Stimulated activated CD4-positive, alpha-beta T cell treated with anti-CD3 and anti-CD28 coated beads, TNF-alpha, amount 100 ng/mL, for 1 hour (primary cell): ENCODE measurements around the gene FOXI1.
"Not testable (repeated sequence)": the region's sequence is repeated elsewhere in the genome, so short reads cannot be mapped to it uniquely, and the experiment has no call there.

Source experiments
- DNase-seq, 3 donors: peaks; one replicate each; pipeline ENCODE4 v3.0.0-alpha.2; 2020; ENCODE audit warnings: low read depth in 3 of 3, low spot score in 1 of 3

FOXI1 gene

DNA sequence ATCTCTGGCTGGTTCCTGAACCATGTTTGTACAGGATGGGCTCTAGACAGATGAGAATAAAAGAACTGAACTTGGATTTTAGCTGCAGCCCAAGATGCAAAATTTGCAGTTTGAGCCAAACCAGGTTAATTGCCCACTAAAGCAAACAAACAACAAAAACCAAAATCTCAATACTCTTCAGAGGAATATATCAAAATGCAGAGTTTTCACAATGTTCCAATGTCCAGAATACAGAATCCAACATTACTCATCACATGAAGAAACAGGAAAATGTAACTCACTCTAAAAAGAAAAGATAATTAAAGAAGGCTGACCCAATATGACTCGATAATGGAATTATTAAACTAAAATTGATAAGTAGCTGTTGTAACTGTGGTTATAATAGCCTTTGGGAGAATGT is 20.4 kb downstream of the FOXI1 start:
- no peak for DNase-seq

DNA sequence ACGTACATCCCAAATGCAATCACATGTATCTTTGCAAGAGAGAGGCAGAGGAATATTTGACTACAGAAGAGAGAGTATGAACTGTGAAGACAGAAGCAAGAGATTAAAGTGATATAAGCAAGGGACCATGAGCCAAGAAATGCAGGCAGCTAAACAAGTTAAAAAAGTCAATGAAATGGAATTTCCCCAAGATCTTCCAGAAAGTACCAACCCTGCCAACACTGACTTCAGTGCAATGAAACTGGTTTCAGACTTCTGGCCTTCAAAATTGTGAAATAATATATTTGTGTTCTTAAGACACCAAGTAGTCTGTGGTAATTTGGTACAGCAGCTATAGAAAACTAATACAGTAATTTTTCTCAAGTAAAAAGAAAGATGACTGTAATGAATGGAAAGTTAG is 20.9 kb downstream of the FOXI1 start:
- no peak for DNase-seq

DNA sequence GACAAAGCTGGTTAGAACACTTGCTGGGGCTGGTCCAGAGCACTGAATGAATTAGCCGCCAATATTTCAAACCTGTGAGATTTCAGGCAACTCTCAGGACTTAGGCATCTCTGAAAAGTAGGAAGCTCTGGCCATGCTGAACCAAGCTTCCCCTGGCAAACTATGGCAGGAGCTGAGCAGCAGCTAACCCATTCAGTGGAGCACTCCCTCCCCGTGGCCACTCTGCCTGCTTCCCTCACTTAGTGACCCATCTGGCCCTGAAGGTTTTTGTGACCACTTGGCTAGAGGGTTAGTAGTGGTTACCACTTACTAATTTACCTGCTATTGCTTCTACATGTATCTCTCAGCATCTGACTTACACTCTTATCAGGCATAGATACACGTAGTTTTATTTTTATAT is 25.5 kb downstream of the FOXI1 start:
- DNase-seq, result no peak

DNA sequence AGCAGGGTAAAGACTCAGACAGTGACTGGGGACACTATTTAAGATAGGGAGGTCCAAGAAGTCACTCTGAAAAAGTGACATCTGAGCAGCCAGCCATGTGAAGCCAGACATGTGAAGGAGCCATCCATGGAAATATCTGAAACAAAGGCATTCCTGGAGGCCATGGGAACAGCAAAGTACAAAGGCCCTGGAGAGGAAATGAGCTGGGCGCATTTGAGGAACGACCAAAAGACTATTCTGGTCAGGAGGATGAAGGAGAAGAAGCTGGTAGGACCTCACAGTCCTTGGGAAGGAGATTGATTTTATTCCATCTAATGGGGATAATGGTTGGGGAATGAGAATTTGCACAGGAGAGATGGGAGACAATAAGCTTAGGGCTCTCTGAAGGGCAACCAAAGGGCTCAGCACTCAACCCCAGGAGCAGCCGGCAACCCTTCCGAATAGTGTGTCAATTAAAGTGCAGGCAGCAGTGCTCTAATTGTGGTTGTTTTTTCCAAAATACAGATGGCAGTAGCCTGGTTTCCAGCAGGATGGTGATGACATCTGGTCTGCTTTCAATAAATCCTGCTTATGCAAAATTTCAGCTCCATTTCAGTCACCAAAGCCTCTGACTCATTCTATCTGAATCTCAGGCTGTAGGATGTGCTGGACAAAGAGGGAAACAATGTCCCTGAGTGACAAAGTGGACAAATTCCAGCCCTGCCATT is 26.7 kb downstream of the FOXI1 start:
- DNase-seq, result no peak

DNA sequence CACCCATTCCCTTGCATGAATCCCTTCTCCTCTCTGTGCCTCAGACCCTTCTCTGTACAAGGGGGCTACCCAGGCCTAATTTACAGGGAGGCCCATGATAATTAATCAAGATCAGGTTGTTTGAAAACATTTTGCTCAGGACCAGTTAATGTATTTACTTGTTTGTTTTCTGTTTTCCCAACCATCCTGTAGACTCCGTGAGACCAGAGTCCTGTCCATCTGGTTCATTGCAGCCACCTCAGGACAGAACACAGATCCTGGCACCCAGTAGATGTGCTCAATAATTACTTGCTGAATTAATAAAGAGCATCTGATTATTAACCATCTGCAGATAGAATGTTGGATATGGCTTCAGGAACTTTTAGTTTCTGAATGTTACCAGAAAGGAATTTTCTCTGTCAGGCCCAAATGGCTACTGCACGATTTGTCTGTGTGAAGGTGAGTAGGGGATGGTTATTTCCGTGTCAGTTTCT is 27.3 kb downstream of the FOXI1 start:
- DNase-seq, result no peak

DNA sequence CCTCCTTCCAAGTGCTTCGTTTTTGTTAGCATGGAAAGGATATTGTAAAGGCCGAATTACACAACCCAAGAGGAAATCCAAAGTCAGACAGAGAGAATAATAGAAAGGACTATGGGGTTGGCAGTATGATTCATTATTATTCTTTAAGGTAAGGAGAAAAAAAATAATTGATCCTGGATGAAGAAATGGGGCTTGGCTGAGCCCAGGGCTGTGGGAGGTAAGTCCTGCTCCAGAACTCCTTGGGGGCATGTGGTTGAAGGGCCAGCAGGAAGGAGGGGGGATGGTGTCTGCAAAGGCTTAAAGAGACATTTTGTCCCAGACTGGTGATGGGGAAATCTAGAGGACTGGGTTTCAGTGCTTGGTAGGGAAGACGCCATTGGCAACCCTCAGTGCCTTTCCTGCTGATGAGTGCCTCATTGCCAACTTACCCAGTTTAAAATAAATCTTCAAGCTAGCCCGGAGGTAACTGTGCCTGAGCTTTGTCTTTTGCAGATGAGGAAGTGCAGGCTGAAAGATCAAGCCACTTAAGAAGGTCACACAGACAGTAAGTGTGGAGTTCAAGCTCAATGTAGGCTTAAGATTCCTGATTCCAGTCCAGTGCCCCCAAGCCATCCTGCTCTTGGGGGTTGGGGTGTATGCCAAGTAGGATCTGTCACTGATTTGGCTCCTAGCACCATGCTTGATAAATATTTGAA is 30.2 kb downstream of the FOXI1 start:
- DNase-seq, result no peak

DNA sequence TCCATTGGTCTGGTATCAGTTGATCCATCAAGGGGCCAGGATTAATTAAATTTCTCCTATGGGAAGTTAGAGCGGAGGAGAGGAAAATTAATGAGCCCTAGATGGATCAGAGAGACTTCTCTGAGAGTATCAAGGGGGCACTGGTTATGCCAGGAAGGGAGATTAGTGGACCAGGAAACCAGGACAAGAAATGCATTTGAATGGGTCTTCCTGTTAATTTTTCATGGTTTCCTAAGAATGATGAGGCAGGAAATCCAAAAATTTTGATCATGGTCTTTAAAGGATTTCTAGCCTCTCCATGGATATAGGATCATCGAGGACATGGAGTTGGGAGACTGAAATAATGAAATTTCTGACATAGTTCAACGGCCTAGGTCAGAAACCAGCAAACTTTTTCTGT is 30.8 kb downstream of the FOXI1 start:
- no peak for DNase-seq

DNA sequence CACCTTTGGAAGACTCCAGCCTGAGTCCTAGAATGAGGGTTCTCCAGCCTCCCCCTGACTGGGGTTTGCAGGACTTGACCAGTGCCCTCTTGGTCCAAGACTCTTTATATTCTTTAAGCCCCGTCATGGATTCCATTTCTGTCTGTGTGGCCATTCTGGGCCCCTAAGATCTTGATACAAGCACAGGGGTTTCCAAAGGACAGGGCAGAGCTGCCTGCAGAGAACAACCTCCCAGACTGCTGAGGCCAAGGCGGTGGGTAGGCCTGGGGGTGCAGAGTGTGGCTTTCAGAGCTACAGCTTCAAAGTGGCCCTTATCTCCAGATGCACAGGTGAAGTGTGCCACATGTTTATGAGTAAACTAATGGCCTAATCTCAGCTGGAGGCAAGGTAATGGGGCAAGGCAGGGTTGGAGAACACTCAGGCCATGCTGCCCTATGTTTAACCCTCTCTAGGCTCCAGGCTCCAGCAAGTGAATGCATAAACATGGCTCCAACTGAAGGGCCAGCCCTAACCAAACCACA is 32.1 kb downstream of the FOXI1 start:
- DNase-seq, result no peak

DNA sequence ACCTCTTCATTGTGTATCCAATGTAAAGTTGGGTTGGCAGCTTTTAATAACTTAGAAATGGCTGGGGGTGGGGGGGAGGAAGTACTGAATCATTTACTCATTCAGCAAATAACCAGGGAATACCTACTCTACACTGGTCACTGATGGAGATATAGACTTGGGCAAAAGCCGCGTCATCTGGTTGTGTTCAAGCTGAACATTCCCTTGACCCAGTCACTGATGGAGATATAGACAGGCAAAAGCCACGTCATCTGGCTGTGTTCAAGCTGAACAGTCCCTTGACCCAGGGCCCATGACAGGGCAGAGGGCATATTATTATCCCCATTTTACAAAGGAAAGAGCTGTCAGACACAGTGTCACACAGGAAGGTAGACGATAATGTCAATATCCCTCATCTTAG is 32.6 kb downstream of the FOXI1 start:
- no peak for DNase-seq

DNA sequence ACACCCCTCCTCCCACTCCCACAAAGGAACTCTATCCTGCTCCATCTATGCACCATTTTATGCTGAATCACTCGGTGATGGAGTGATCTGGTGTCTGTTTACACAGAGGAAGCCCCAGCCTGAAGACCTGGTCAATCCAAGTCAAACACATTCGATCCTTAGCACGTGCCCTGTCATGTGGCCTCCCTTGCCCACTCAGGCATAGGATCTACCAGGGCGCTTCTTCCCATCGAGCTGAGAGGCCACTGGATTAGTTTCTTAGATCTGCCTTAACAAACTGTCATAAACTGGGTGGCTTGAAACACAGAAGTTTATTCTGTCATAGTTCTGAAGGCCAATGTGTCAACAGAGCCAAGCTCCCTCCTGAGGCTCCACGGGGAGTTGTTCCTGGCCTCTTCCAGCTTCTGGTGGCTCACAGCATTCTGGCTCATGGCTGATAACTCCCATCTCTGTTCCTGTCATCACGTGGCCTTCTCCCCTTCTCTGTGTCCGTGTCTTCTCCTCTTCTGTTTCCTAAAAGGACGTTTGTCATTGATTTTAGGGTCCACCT is 34.2 kb downstream of the FOXI1 start:
- DNase-seq, result no peak

DNA sequence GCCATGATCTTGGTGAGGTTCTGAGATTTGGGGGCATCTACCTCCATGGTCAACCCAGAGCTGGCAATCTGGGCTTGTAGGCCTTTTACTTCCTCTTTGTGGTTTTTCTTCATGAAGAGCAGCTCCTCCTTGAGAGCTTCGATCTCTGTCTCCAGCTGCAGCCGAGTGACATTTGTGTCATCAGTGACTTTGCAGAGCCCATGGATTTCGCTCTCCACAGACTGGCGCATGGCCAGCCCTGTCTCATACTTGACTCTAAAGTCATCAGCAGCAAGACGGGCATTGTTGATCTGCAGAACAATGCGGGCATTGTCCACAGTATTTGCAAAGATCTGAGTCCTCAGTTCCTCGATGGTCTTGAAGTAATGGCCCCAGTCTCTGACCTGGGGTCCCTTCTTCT is 35.5 kb downstream of the FOXI1 start:
- not testable (repeated sequence) for DNase-seq

DNA sequence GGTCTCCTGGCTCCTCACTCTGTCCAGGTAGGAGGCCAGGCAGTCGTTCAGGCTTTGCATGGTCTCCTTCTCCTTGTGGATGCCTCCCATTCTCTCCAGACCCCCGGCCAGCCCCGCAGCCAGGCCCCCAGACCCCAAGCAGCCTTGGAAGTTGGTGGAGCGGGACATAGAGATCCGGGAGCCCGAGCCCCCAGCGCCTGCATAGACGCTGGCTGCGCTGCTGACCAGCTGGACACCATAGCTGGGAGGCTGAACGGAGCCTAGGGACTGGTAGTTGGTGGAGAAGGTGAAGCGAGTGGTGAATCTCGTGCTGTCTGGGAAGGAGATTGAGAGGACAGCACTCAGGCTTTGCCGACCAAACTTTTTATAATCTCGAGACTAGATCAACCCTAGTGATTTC is 35.9 kb downstream of the FOXI1 start:
- no peak for DNase-seq

DNA sequence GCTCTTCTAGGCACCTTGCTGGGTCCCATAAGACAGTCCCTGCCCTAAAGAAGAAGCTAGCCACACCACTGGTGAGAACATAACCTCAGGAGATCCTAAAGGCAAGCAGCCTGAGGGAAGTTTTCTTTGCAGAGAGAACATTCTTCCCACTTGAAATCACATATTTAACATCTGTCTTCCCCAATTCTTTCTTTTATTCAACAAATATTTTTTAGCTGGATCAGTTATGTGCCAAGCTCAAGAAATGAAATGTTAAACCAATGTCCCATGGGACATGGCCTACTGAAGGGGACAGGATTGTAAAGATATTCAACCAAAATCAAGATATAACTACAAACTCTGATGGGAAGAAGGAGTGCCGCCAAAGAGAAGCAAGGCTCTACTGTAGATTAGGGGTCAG is 36.5 kb downstream of the FOXI1 start:
- DNase-seq, result no peak

DNA sequence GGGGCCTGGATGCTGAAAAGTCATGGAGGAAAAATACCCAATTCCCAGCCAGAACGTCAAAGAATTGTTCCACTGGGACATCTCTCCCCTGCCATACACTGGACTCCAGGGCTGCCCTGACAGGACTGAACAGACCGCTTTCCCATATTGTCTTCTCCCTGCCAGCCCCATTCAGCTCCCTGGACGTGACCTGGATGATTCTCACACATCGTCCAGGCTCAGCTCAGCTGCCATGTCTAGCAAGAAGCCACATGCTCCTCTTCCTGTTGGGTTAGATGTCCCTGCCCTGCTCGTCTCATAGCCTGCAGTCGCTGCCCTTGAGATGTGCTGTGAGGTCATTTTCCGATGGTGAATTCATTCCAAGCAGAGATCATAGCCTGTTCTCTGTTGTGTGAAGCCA is 37.4 kb downstream of the FOXI1 start:
- no peak for DNase-seq

DNA sequence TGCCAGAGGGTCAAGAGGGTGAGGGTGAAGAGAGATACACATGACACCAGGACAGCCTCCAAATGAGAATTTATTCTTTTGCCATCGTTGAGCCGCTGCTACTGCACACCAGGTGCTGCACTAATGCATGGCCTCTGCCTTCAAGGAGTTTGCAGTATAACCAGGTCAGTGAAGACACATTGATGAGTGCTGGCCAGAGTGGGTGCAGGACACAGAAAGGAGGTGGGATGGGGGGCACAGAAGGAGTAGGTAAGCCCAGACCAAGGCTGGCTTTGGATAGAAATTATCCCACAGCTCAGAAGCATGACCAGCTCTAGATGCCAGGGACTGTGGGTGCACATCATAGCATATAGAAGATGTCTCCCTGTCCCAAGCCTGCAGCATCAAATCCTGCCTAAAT is 38.0 kb downstream of the FOXI1 start:
- DNase-seq, result no peak

DNA sequence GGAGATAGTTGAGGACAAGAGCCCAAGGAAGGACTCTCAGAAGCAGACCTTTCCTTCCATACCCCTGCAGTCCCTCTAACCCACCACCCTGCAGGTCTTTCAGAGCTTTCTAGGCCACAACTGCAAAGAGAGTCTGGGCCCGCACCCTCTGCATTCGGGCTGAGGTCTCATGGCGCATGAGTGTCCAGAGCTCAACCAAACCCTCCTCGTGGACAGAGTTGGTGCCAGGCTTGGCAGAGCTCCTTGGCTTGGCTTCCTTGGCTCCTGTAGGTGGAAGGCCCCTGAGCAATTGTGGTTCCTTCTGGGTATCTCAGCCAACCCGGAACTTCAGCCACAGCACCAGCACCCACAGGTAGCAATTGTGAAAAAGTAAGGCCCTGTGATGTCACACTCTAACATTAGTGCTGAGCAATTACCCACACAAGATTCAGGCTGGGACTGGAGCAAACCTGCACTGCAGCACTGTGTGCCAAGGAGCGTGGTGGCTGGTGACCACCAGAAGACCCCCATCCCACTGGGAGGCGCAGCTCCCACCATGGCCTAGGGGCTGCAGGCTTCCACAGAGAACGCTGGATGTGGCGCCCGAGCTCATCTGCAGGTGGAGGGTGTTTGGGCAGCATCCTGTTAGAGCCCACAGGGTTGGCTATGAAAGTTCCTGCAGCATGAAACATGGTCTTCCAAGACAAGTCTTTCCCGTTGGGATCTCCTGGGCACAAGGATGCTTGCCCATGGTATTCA is 38.8 kb downstream of the FOXI1 start:
- DNase-seq, result no peak

DNA sequence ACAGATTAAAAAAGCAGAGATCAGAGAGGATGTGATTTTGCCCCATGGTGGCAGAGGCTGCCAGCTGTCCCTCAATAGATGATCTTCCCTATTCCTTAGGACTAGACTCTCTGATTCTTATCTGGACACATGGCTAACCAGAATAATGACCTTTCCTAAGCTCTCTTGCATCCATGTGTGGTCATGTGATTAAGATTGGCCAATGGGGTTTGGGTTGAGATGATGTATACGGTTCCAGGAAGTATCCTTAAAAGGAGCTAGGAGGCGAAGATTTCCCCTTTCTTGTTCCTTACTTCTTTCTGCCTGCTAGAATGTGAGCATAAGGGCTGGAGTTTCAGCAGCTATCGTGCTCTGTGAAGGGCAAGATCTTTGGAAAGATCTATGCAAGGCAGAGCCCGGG is 39.8 kb downstream of the FOXI1 start:
- no peak for DNase-seq

DNA sequence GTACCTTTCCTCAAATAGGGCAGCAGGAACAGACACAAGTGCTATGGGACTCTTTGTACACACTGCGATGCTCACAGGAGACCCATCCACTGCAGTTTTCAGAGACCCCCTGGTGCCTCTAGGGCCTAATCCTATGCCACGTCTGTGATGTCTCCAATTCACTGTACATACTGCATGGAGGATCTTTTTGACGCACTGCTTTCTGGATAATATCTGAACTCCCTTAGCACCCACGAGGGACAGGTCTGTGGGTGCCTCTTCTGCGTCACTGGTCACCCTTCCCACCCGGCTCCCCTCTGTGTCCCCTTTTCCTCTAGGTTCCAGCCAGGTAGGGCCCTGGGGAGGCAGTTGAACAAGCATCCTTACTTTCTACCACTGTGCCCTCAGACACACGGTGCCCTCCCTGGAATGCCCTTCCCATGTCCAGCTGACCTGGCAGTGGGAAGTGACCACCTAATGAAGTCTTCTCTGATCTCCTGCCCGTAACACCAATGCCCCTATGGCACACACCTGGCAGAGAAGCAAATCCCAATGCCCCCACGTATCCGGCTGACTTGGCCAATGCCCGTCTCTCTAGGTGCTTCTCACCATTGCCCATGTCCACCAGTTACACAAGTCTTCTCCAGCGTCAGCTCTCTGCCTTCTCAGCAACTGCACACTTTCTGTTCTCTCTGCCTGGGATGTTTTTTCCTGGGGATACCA is 41.5 kb downstream of the FOXI1 start:
- no peak for DNase-seq

DNA sequence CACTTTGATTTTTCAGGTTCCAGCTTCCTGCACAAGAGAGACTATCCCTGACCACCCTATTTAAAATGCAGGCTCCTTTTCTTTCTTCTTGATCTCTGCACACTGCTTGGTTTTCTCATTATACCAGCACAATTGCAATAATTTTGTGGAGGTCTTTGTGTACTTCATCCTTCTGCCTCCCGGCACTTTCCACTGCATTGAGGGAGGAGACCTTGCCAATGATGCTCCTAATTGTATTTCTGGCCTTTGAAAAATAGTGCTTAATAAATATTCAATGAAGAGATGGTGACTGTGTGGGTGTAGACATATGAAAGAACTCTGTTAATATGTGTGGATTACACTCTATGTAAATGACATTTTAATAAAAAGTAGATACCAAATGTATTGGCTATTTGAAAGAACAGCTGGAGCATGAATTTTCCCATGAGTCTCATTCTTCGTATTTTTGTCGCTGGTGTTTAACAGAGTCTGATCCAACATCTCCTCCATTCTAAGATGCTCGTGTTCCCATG is 42.1 kb downstream of the FOXI1 start:
- no peak for DNase-seq

DNA sequence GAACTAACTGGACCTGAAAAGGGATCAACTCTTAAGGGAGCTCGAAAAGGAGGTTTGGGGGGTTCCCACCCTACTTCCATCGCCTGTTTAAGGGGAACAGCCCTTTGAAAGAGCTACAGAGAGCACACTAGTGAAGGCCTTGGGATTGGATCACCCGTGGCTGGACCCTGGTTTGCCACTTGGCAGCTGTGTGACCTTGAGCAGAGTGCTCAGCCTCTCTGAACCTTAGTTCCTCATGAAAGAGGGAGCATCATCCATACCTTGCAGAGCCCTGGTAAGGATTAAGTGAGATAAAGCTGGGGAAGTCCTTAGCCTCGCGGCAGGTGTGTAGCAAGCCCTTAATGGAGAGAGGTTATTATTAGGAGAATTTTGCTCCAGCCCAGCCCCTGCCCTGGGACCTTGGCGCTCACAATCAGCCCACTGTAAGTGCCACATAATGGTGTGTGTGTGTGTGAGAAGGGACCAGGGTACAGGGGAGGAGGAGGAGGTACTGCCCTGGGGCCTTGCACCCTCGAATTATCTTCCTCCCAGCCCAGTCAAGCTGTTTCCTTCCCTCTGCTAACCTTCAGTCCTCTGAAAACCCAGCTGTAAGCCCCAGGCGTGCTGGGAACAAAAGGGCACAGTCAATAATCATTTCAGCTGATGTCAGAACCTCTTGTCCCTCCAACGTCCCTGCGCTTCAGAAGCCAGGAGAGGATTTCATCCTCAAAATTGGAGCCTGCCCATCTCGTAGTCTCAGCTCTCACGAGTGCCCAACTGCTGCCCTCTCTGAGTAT is 42.9 kb downstream of the FOXI1 start:
- DNase-seq, result no peak
